Effector memory CD4-positive, alpha-beta T cell (primary cell): ENCODE results near the gene IFRD1.

Experiments
- DNase-seq, 3 donors: peaks; one replicate each; pipeline ENCODE4 v3.0.0-alpha.2; 2020
- H3K27ac ChIP-seq: 2 replicates; pipeline ENCODE4 v1.7.0; 2013; ENCODE audit warnings: mild to moderate bottlenecking, low read length, moderate library complexity; ENCODE audit not compliant: insufficient read depth, poor library complexity, severe bottlenecking
- H3K27me3 ChIP-seq: replicated peaks from 2 replicates; pipeline ENCODE4 v1.7.0; 2013; ENCODE audit warnings: mild to moderate bottlenecking, low read length; ENCODE audit not compliant: insufficient read depth, control insufficient read depth, poor library complexity, severe bottlenecking
- H3K36me3 ChIP-seq: 2 replicates; pipeline ENCODE4 v1.7.0; 2013; ENCODE audit warnings: mild to moderate bottlenecking, low read length, moderate library complexity; ENCODE audit not compliant: control insufficient read depth, insufficient read depth
- H3K4me1 ChIP-seq: 2 replicates; pipeline ENCODE4 v1.7.0; 2013; ENCODE audit warnings: low read length, mild to moderate bottlenecking; ENCODE audit not compliant: control insufficient read depth, insufficient read depth, poor library complexity, severe bottlenecking
- H3K4me3 ChIP-seq: 2 replicates; pipeline ENCODE4 v1.7.0; 2013; ENCODE audit warnings: low read length, low read depth, mild to moderate bottlenecking; ENCODE audit not compliant: insufficient read depth, poor library complexity, severe bottlenecking
- H3K9me3 ChIP-seq: 2 replicates; pipeline ENCODE4 v1.7.0; 2013; ENCODE audit warnings: mild to moderate bottlenecking, low read length, moderate library complexity; ENCODE audit not compliant: control insufficient read depth

Gene IFRD1

GRCh38 chr7:112501801-112502503 lies 51.7 kb downstream of the IFRD1 start:
- no peak for DNase-seq
- no peak overlapping the region for H3K27ac ChIP-seq
- no peaks in the 10 kb centered on the region for H3K4me1 ChIP-seq
- no peaks in the 10 kb centered on the region for H3K36me3 ChIP-seq
- no peaks in the 10 kb centered on the region for H3K9me3 ChIP-seq
- no peak overlapping the region for H3K4me3 ChIP-seq
- H3K27me3 ChIP-seq, result no peaks in the 10 kb centered on the region

- Histone ChIP-seq H3K4me3 (no peak overlapping the region), H3K36me3 (no peaks in the 10 kb centered on the region), H3K27ac (no peak overlapping the region), H3K9me3 (no peaks in the 10 kb centered on the region), H3K27me3 (no peaks in the 10 kb centered on the region), H3K4me1 (no peaks in the 10 kb centered on the region)
- DNase-seq, result no peak
These were observed 52.4 kb downstream of the IFRD1 start for GRCh38 chr7:112502700-112503099.

GRCh38 chr7:112503361-112503972 lies 53.2 kb downstream of the IFRD1 start:
- DNase-seq, result no peak
- H3K27me3 ChIP-seq, result no peaks in the 10 kb centered on the region
- H3K27ac ChIP-seq, result no peak overlapping the region
- H3K4me1 ChIP-seq, result no peaks in the 10 kb centered on the region
- no peak overlapping the region for H3K4me3 ChIP-seq
- H3K9me3 ChIP-seq, result no peaks in the 10 kb centered on the region
- H3K36me3 ChIP-seq, result no peaks in the 10 kb centered on the region

- no peak overlapping the region for H3K4me3 ChIP-seq
- no peak for DNase-seq
- no peaks in the 10 kb centered on the region for H3K27me3 ChIP-seq
- H3K9me3 ChIP-seq, result no peaks in the 10 kb centered on the region
- H3K4me1 ChIP-seq, result no peaks in the 10 kb centered on the region
- no peaks in the 10 kb centered on the region for H3K36me3 ChIP-seq
- H3K27ac ChIP-seq, result no peak overlapping the region
These were observed 53.9 kb downstream of the IFRD1 start for GRCh38 chr7:112504093-112504695.

GRCh38 chr7:112505495-112505894 lies 55.2 kb downstream of the IFRD1 start:
- DNase-seq, result no peak
- Histone ChIP-seq H3K27ac (no peak overlapping the region), H3K27me3 (no peaks in the 10 kb centered on the region), H3K36me3 (no peaks in the 10 kb centered on the region), H3K9me3 (no peaks in the 10 kb centered on the region), H3K4me1 (no peaks in the 10 kb centered on the region), H3K4me3 (no peak overlapping the region)

GRCh38 chr7:112508404-112508803 lies 58.1 kb downstream of the IFRD1 start:
- Histone ChIP-seq H3K4me3 (no peak overlapping the region), H3K27ac (no peak overlapping the region), H3K9me3 (no peaks in the 10 kb centered on the region), H3K4me1 (no peaks in the 10 kb centered on the region), H3K36me3 (no peaks in the 10 kb centered on the region), H3K27me3 (no peaks in the 10 kb centered on the region)
- DNase-seq, result no peak

- H3K27me3 ChIP-seq, result no peaks in the 10 kb centered on the region
- H3K27ac ChIP-seq, result no peak overlapping the region
- H3K9me3 ChIP-seq, result no peaks in the 10 kb centered on the region
- no peak overlapping the region for H3K4me3 ChIP-seq
- no peak for DNase-seq
- no peaks in the 10 kb centered on the region for H3K36me3 ChIP-seq
- H3K4me1 ChIP-seq, result no peaks in the 10 kb centered on the region
These were observed 59.1 kb downstream of the IFRD1 start for GRCh38 chr7:112509402-112509801.

GRCh38 chr7:112510001-112510742 lies 59.9 kb downstream of the IFRD1 start:
- Histone ChIP-seq H3K4me3 (no peak overlapping the region), H3K4me1 (no peaks in the 10 kb centered on the region), H3K9me3 (no peaks in the 10 kb centered on the region), H3K27ac (no peak overlapping the region), H3K36me3 (no peaks in the 10 kb centered on the region), H3K27me3 (no peaks in the 10 kb centered on the region)
- no peak for DNase-seq

GRCh38 chr7:112510743-112511110 lies 60.5 kb downstream of the IFRD1 start:
- H3K36me3 ChIP-seq, result no peaks in the 10 kb centered on the region
- no peaks in the 10 kb centered on the region for H3K27me3 ChIP-seq
- H3K4me3 ChIP-seq, result no peak overlapping the region
- H3K9me3 ChIP-seq, result no peaks in the 10 kb centered on the region
- no peak overlapping the region for H3K27ac ChIP-seq
- no peaks in the 10 kb centered on the region for H3K4me1 ChIP-seq
- no peak for DNase-seq
